Esophagus muscularis mucosa (tissue), 4 donors: ENCODE data around the gene TK2. TPM values are rescaled to one million over a fixed set of nuclear protein-coding genes. Genes with fewer than 3 reads are reported as not detected.
"Not testable (repeated sequence)": the region's sequence is repeated elsewhere in the genome, so short reads cannot be mapped to it uniquely, and the experiment has no call there.

Experiments
- DNase-seq: peaks from one replicate; pipeline ENCODE4 v3.0.0-alpha.2; 2017; ENCODE audit errors: extremely low spot score
- H3K27ac ChIP-seq, 4 donors: fragments of 200-600 bp; sonication (generic); replicated peaks in 1 of 4; 1 replicate in 3 of 4; 2 replicates in 1 of 4; pipeline ENCODE4 v1.5.1; 2016 to 2019; ENCODE audit warnings: mild to moderate bottlenecking in 1 of 4
- H3K27me3 ChIP-seq, 4 donors: fragments of 200-600 bp; sonication (generic); one replicate each; pipeline versions ENCODE4 v1.5.1 to v1.6.0; 2016 to 2019
- H3K36me3 ChIP-seq, 4 donors: fragments of 200-600 bp; sonication (generic); one replicate each; pipeline ENCODE4 v1.5.1; 2016 to 2019
- H3K4me1 ChIP-seq, 4 donors: fragments of 200-600 bp; sonication (generic); one replicate each; pipeline ENCODE4 v1.5.1; 2016 to 2019
- H3K4me3 ChIP-seq, 4 donors: fragments of 200-600 bp; sonication (generic); 1 replicate in 2 of 4; 2 replicates in 2 of 4; pipeline ENCODE4 v1.5.1; 2016 to 2019; ENCODE audit warnings: mild to moderate bottlenecking in 4 of 4, moderate library complexity in 1 of 4
- H3K9me3 ChIP-seq, 4 donors: fragments of 200-600 bp; sonication (generic); 1 replicate in 3 of 4; 2 replicates in 1 of 4; pipeline ENCODE4 v1.5.1; 2016 to 2019
- EP300 ChIP-seq: sonication (generic); formaldehyde crosslinking; IDR thresholded peaks from one replicate; pipeline ENCODE4 v1.6.1; 2017; ENCODE audit warnings: antibody characterized with exemption
- POLR2A ChIP-seq: fragments of 450-650 bp; IDR thresholded peaks from one replicate; pipeline ENCODE4 v1.6.1; 2017; ENCODE audit warnings: antibody characterized with exemption, moderate library complexity, mild to moderate bottlenecking, low read depth
- POLR2AphosphoS5 ChIP-seq, 2 donors: sonication (generic); formaldehyde crosslinking; IDR thresholded peaks; one replicate each; pipeline ENCODE4 v1.6.1; 2017; ENCODE audit warnings: antibody characterized with exemption in 2 of 2
- WGBS: methylation state at CpG from one replicate; pipeline ENCODE4 v1.1.5; 2018; 5-methylcytosine and 5-hydroxymethylcytosine counted together
- intact Hi-C: fragments of 100-400 bp; cut with DNase I; formaldehyde crosslinking; loops from one replicate; pipeline ENCODE4 v1.15.1; 2023
- total RNA-seq, 4 donors: library from RNA; depleted of rRNA; stranded (reverse); fragments of >200 nt; gene quantifications; one replicate each; pipeline versions ENCODE4 v1.1.0 to v1.2.1, GENCODE V29; 2016
- TF ChIP-seq, protein P1 (sequence below), 3 experiments: fragments of 200-600 bp in 2 of 3; fragments of 450-650 bp in 1 of 3; sonication (generic) in 2 of 3; IDR thresholded peaks; one replicate each; pipeline ENCODE4 v1.5.1; 2017 to 2019; ENCODE audit warnings: antibody characterized with exemption in 3 of 3, mild to moderate bottlenecking in 2 of 3, moderate library complexity in 1 of 3

The TK2 gene
- total RNA-seq, 4 donors from 2014 or later: 26.3 to 35.2 (median 30.0) TPM

DNA sequence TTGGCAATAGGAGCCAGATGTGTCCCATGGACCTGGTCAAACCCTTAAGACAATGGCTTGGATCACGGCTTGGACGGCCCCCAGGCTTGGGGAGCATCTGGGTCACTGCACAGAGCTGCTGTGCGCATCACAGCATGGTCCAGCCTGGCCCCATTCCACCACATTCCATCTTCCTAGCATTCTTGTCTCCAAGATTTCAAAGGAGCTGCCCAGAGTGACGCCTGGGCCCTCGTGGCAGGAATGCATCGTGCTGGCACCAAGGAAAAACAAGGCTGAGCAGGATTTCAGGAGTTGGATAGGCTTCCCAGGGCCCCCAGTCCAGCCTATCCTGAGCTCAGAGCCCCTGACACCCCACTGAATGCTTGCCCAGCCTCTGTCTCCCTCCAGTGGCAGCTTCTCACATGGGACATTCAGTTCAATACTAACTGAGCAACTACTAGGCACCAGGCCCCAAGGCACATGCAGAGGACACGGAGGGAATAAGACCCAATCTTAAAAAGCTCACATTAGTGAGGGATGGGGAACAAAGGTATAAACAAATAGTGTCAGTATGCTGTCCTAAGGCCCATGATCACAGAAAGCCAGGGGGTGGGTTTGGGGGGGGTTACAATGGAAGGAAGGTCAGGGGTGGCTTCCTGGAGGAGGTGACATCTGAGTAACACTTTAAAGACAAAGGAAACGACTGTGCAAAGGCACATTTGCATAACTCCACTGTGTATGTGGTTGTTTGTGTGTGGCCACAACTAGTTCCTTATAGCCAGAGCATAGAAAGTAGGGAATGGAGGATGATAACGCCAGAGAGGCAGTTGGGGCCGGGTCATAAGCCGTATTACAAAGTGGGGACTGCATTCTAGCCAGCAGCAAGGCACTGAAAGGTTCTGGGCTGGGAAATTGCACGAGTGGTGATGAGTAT is 34.1 kb downstream of the TK2 start:
- Histone ChIP-seq H3K4me3 (no peak overlapping the region), H3K36me3 (peaks cover 0 to 46% (median 27%) of the 10 kb centered on the region in 4 donors), H3K27me3 (no peaks in the 10 kb centered on the region), H3K27ac (peak overlapping the region; percentile 81 to 94 (median 89)), H3K9me3 (no peaks in the 10 kb centered on the region), H3K4me1 (peaks cover 75 to 85% (median 82%) of the 10 kb centered on the region in 4 donors)
- 64% methylated on average over 11 of the region's 12 CpGs for WGBS
- no peak for DNase-seq
- TF ChIP-seq POLR2A (no peak), POLR2AphosphoS5 (IDR thresholded peaks at IDR 0.05) (no peak)
- TF ChIP-seq, protein P1, sequence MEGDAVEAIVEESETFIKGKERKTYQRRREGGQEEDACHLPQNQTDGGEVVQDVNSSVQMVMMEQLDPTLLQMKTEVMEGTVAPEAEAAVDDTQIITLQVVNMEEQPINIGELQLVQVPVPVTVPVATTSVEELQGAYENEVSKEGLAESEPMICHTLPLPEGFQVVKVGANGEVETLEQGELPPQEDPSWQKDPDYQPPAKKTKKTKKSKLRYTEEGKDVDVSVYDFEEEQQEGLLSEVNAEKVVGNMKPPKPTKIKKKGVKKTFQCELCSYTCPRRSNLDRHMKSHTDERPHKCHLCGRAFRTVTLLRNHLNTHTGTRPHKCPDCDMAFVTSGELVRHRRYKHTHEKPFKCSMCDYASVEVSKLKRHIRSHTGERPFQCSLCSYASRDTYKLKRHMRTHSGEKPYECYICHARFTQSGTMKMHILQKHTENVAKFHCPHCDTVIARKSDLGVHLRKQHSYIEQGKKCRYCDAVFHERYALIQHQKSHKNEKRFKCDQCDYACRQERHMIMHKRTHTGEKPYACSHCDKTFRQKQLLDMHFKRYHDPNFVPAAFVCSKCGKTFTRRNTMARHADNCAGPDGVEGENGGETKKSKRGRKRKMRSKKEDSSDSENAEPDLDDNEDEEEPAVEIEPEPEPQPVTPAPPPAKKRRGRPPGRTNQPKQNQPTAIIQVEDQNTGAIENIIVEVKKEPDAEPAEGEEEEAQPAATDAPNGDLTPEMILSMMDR (IDR thresholded peaks at IDR 0.05): peak; percentile 14 to 30 (median 25)
- intact Hi-C loops: no loop called here

DNA sequence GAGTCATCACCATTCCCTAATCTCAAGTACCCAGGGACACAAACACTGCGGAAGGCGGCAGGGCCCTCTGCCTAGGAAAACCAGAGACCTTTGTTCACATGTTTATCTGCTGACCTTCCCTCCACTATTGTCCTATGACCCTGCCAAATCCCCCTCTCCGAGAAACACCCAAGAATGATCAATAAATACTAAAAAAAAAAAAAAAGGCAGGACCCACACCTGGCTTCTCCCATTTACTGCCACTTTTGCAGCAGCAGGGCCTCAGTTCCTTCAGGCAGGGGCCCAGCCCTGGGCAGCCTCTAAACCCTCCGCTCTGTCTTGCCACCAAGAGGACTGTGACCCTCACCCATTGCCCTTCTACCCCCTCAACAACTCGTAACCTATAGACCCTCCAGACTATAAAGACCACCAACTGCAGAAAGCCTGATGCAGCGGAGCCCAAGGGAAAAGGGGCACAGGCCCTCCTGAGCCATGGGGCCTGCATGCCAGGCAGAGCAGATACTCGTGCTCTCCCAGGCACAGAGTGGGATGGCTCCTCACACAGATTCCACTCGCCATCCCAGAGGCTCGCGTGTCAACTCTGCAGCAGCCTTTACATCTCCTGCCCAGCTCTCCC is 34.8 kb downstream of the TK2 start:
- H3K9me3 ChIP-seq, H3K27me3 ChIP-seq, intact Hi-C loops, DNase-seq, H3K4me3 ChIP-seq: not testable (repeated sequence)
- Histone ChIP-seq H3K4me1 (peaks cover 74 to 85% (median 82%) of the 10 kb centered on the region in 4 donors), H3K27ac (peak overlapping the region; percentile 81 to 94 (median 89)), H3K36me3 (peaks cover 0 to 48% (median 31%) of the 10 kb centered on the region in 4 donors)
- 89% methylated on average over 9 of the region's 10 CpGs for WGBS

DNA sequence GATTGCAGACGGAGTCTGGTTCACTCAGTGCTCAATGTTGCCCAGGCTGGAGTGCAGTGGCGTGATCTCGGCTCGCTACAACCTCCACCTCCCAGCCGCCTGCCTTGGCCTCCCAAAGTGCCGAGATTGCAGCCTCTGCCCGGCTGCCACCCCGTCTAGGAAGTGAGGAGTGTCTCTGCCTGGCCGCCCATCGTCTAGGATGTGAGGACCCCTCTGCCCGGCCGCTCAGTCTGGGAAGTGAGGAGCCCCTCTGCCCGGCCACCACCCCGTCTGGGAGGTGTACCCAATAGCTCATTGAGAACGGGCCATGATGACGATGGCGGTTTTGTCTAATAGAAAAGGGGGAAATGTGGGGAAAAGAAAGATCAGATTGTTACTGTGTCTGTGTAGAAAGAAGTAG is 35.5 kb downstream of the TK2 start:
- peaks cover 67 to 79% (median 78%) of the 10 kb centered on the region in 4 donors for H3K4me1 ChIP-seq
- peaks cover 0 to 43% (median 31%) of the 10 kb centered on the region in 4 donors for H3K36me3 ChIP-seq
- DNase-seq, H3K4me3 ChIP-seq, H3K27ac ChIP-seq, intact Hi-C loops, H3K27me3 ChIP-seq, H3K9me3 ChIP-seq: not testable (repeated sequence)
- 95% methylated on average over 9 of the region's 17 CpGs for WGBS

DNA sequence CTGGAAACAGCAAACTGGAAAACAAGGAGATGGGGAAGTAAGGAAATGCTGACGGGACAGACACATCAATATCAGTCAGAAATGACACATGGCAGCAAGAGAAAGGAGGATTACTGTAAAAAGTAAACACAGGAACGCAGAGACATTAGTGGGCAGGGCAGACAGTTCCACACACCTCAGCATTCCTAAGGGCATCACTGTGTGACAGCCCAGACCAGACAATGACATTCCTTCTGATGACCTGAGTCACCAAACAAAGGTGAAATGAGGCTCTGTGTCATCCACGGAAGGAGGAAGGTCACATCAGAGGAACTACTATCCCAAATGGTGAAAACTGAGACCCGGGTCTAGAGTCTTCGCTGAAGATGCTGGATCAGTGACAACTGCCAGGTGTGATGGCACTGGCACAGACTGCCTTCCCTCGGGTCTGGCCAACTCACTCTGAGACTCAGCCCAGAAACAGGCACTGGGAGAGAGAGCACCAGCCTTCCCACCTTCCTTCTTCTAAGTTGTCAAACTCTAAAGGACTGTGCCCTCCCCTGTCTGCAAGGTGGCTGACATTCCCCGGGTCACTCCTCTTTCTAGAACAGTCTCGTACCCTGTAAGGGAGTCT is 36.7 kb downstream of the TK2 start:
- peak overlapping the region; percentile 22 to 70 (median 36) for H3K27ac ChIP-seq
- 90% methylated on average over 7 of the region's 8 CpGs for WGBS
- no peaks in the 10 kb centered on the region for H3K27me3 ChIP-seq
- peaks cover 68 to 80% (median 77%) of the 10 kb centered on the region in 4 donors for H3K4me1 ChIP-seq
- DNase-seq: no peak
- peaks cover 0 to 49% (median 30%) of the 10 kb centered on the region in 4 donors for H3K36me3 ChIP-seq
- TF ChIP-seq EP300 (no peak), POLR2A (no peak), POLR2AphosphoS5 (IDR thresholded peaks at IDR 0.05) (no peak)
- TF ChIP-seq, protein P1 (IDR thresholded peaks at IDR 0.05): no peak
- intact Hi-C loops: no loop called here
- no peak overlapping the region for H3K4me3 ChIP-seq
- H3K9me3 ChIP-seq: no peaks in the 10 kb centered on the region

DNA sequence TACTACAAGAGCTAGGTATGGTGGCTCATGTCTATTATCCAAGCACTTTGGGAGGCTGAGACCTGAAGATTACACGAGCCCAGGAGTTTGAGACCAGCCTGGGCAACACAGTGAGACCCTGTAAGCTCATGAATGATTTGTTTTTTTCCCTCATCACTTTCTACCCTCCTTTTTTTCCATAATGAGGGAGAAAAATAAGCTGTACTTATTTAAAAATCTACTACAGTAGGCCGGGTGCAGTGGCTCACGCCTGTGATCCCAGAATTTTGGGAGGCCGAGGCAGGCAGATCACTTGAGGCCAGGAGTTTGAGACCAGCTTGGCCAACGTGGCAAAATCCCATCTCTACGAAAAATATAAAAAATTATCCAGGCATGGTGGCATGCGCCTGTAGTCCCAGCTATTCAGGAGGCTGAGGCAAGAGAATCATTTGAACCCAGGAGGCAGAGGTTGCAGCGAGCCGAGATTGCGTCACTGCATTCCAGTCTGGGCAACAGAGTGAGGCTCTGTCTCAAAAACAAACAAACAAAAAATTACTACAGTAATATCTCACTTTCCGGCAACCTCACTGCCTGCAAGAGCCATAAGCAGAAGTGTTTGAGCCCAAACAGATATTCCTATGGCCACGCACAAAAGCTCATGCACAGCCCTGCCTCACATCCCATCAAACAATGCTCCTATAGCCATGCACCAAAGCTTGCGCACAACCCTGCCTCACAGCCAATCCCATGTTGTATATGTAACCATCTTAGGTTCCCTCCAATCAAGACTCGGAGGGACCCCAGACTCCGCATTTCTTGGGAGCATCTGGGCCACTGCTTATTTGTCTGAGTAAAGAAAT is 37.4 kb downstream of the TK2 start:
- H3K9me3 ChIP-seq: no peaks in the 10 kb centered on the region
- H3K4me1 ChIP-seq: peaks cover 63 to 76% (median 75%) of the 10 kb centered on the region in 4 donors
- WGBS: 85% methylated on average over 15 of the region's 15 CpGs
- peaks cover 0 to 51% (median 31%) of the 10 kb centered on the region in 4 donors for H3K36me3 ChIP-seq
- TF ChIP-seq POLR2AphosphoS5 (IDR thresholded peaks at IDR 0.05): no peak
- TF ChIP-seq, protein P1 (IDR thresholded peaks at IDR 0.05): peak in 1 of 3 experiments; percentile 1
- TF ChIP-seq POLR2A: no peak
- DNase-seq: no peak
- H3K27me3 ChIP-seq: no peaks in the 10 kb centered on the region
- H3K27ac ChIP-seq: peak overlapping the region; percentile 22 to 70 (median 52)
- H3K4me3 ChIP-seq: no peak overlapping the region
- intact Hi-C loops: no loop called here
